ENCODE measurements around the gene NCOA1. TPM values are rescaled to one million over a fixed set of nuclear protein-coding genes. Genes with fewer than 3 reads are reported as not detected.
"Not testable (repeated sequence)": the region's sequence is repeated elsewhere in the genome, so short reads cannot be mapped to it uniquely, and the experiment has no call there.

The NCOA1 gene
- total RNA-seq, 2 donors from 2014 or later: 20.1 to 22.6 TPM

- Mint-ChIP-seq H3K36me3 (ENCODE audit: low read depth) (no peaks in the 10 kb centered on the region), H3K4me1 (peaks cover 26% of the 10 kb centered on the region), H3K4me3 (no peak overlapping the region), H3K27ac (no peak overlapping the region), H3K27me3 (ENCODE audit: insufficient read depth) (no peaks in the 10 kb centered on the region), H3K9me3 (no peaks in the 10 kb centered on the region)
- Histone ChIP-seq H3K9me3 (ENCODE audit: control insufficient read depth, low read length) (no peaks in the 10 kb centered on the region), H3K27me3 (ENCODE audit: control insufficient read depth, insufficient read depth, low read length, poor library complexity, severe bottlenecking) (no peaks in the 10 kb centered on the region), H3K9ac (ENCODE audit: extremely low read depth, low read length, poor library complexity, severe bottlenecking) (no peak overlapping the region), H3K36me3 (ENCODE audit: control insufficient read depth, insufficient read depth, low read length) (no peaks in the 10 kb centered on the region), H3K4me1 (ENCODE audit: control insufficient read depth, insufficient read depth, low read length) (peaks cover 5% of the 10 kb centered on the region), H3K4me3 (ENCODE audit: low read length) (no peak overlapping the region), H3K27ac (ENCODE audit: low read depth, low read length) (no peak overlapping the region)
- 90 to 94% methylated on average over 2 of the region's 2 CpGs for whole genome bisulfite sequencing, 2 experiments (ENCODE audit: insufficient coverage in 1 of 2, insufficient read length in 1 of 2)
- no peak for TF ChIP-seq CTCF (conservative IDR thresholded peaks at IDR 0.05)
- DNase-seq: no peak
These were observed 103.2 kb downstream of the NCOA1 start for GRCh38 chr2:24594283-24594682.

GRCh38 chr2:24597181-24597870 is 106.3 kb downstream of the NCOA1 start:
- H3K27me3 Mint-ChIP-seq (ENCODE audit: insufficient read depth): no peaks in the 10 kb centered on the region
- H3K4me3 Mint-ChIP-seq: no peak overlapping the region
- no peak overlapping the region for H3K27ac ChIP-seq (ENCODE audit: low read depth, low read length)
- WGBS, 2 experiments (ENCODE audit: insufficient coverage in 1 of 2, insufficient read length in 1 of 2): 96 to 100% methylated on average over 2 of the region's 2 CpGs
- no peak overlapping the region for H3K27ac Mint-ChIP-seq
- no peak for DNase-seq
- no peak overlapping the region for H3K9ac ChIP-seq (ENCODE audit: extremely low read depth, low read length, poor library complexity, severe bottlenecking)
- TF ChIP-seq CTCF (conservative IDR thresholded peaks at IDR 0.05): no peak
- peaks cover 25% of the 10 kb centered on the region for H3K4me1 Mint-ChIP-seq
- no peak overlapping the region for H3K4me3 ChIP-seq (ENCODE audit: low read length)
- H3K36me3 Mint-ChIP-seq (ENCODE audit: low read depth): no peaks in the 10 kb centered on the region
- no peaks in the 10 kb centered on the region for H3K36me3 ChIP-seq (ENCODE audit: control insufficient read depth, insufficient read depth, low read length)
- no peaks in the 10 kb centered on the region for H3K9me3 ChIP-seq (ENCODE audit: control insufficient read depth, low read length)
- H3K9me3 Mint-ChIP-seq: no peaks in the 10 kb centered on the region
- no peaks in the 10 kb centered on the region for H3K27me3 ChIP-seq (ENCODE audit: control insufficient read depth, insufficient read depth, low read length, poor library complexity, severe bottlenecking)
- peaks cover 5% of the 10 kb centered on the region for H3K4me1 ChIP-seq (ENCODE audit: control insufficient read depth, insufficient read depth, low read length)

GRCh38 chr2:24600140-24600539 is 109.1 kb downstream of the NCOA1 start:
- 85 to 95% methylated on average over 5 to 6 of the region's 6 CpGs for WGBS, 2 experiments (ENCODE audit: insufficient coverage in 1 of 2, insufficient read length in 1 of 2)
- not testable (repeated sequence) for DNase-seq; H3K36me3 ChIP-seq (ENCODE audit: control insufficient read depth, insufficient read depth, low read length); H3K27ac Mint-ChIP-seq; H3K27me3 Mint-ChIP-seq (ENCODE audit: insufficient read depth); H3K4me1 ChIP-seq (ENCODE audit: control insufficient read depth, insufficient read depth, low read length); H3K9me3 Mint-ChIP-seq; H3K27ac ChIP-seq (ENCODE audit: low read depth, low read length); H3K4me3 ChIP-seq (ENCODE audit: low read length); H3K27me3 ChIP-seq (ENCODE audit: control insufficient read depth, insufficient read depth, low read length, poor library complexity, severe bottlenecking); H3K9ac ChIP-seq (ENCODE audit: extremely low read depth, low read length, poor library complexity, severe bottlenecking); H3K36me3 Mint-ChIP-seq (ENCODE audit: low read depth); H3K4me3 Mint-ChIP-seq
- peaks cover 14% of the 10 kb centered on the region for H3K9me3 ChIP-seq (ENCODE audit: control insufficient read depth, low read length)
- peaks cover 11% of the 10 kb centered on the region for H3K4me1 Mint-ChIP-seq

DNA sequence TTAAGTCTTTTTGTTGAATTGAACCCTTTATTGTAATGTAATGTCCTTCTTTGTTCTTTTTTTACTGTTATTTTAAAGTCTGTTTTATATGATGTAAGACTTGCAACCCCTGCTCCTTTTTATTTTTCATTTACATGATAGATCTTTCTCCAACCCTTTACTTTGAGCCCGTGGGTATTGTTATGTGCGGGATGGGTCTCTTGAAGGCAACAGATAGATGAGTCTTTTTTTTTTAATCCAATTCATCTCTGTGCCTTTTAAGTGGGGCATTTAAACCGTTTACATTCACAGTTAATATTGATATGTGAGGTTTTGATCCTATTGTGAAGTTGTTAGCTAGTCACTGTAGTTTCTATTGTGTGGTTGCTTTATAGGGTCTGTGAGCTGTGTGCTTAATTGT is 120.6 kb downstream of the NCOA1 start:
- no peaks in the 10 kb centered on the region for H3K36me3 ChIP-seq (ENCODE audit: control insufficient read depth, insufficient read depth, low read length)
- H3K27me3 ChIP-seq (ENCODE audit: control insufficient read depth, insufficient read depth, low read length, poor library complexity, severe bottlenecking): no peaks in the 10 kb centered on the region
- Mint-ChIP-seq H3K9me3 (peaks cover 3% of the 10 kb centered on the region), H3K4me3 (no peak overlapping the region), H3K27me3 (ENCODE audit: insufficient read depth) (no peaks in the 10 kb centered on the region), H3K27ac (no peak overlapping the region), H3K4me1 (peaks cover 9% of the 10 kb centered on the region), H3K36me3 (ENCODE audit: low read depth) (peaks cover 2% of the 10 kb centered on the region)
- WGBS, 2 experiments (ENCODE audit: insufficient coverage in 1 of 2, insufficient read length in 1 of 2): 70% methylated on average over 3 of the region's 3 CpGs; no CpG with 5 or more reads in 1 of the 2 experiments
- TF ChIP-seq CTCF (conservative IDR thresholded peaks at IDR 0.05): no peak
- H3K27ac ChIP-seq (ENCODE audit: low read depth, low read length): no peak overlapping the region
- no peak overlapping the region for H3K4me3 ChIP-seq (ENCODE audit: low read length)
- no peak overlapping the region for H3K9ac ChIP-seq (ENCODE audit: extremely low read depth, low read length, poor library complexity, severe bottlenecking)
- H3K9me3 ChIP-seq (ENCODE audit: control insufficient read depth, low read length): no peaks in the 10 kb centered on the region
- no peaks in the 10 kb centered on the region for H3K4me1 ChIP-seq (ENCODE audit: control insufficient read depth, insufficient read depth, low read length)
- no peak for DNase-seq

All from endodermal cell (in vitro differentiated cells).